ENCODE measurements around the gene FBXO10. TPM values are rescaled to one million over a fixed set of nuclear protein-coding genes. Genes with fewer than 3 reads are reported as not detected.

The FBXO10 gene
- total and polyA plus RNA-seq, 2 experiments from 2014 or later, result 3.4 to 13.4 TPM

GRCh38 chr9:37596504-37596903, 20.3 kb upstream of the FBXO10 start (continued):
- no peak for TF ChIP-seq ETS1 (IDR thresholded peaks at IDR 0.05)

GRCh38 chr9:37593883-37594448, 17.8 kb upstream of the FBXO10 start:
- Histone ChIP-seq H2AFZ (no peak overlapping the region; the same call in 1 of the 2 replicates), H3K4me3 (no peak overlapping the region), H4K20me1 (replicated peaks; ENCODE audit: insufficient read depth) (peaks cover 22% of the 10 kb centered on the region), H3K27ac (ENCODE audit: low read depth) (no peak overlapping the region), H3K79me2 (replicated peaks; ENCODE audit: insufficient read depth) (peaks cover 33% of the 10 kb centered on the region), H3K36me3 (ENCODE audit: insufficient read depth) (0 out of 2 replicates have a peak, but pooled peaks cover 2% of the 10 kb centered on the region), H3F3A (replicated peaks; ENCODE audit: low read depth) (0 out of 2 replicates have a peak, but pooled peaks cover 3% of the 10 kb centered on the region), H3K4me1 (ENCODE audit: insufficient read depth) (peaks cover 11% of the 10 kb centered on the region), H3K4me2 (no peak overlapping the region), H3K9me2 (ENCODE audit: insufficient read depth) (no peaks in the 10 kb centered on the region), H3K27me3 (ENCODE audit: insufficient read depth) (peaks cover 27% of the 10 kb centered on the region)
- DNase-seq (ENCODE audit: low spot score), result no peak
- H3K9me3 Mint-ChIP-seq, result peaks cover 12% of the 10 kb centered on the region; the same call in 2 of the 3 replicates
- peaks cover 16% of the 10 kb centered on the region for H3K27me3 Mint-ChIP-seq (ENCODE audit: insufficient read depth, low read depth, poor library complexity)
- no peak overlapping the region for H3K4me3 Mint-ChIP-seq
- no peak overlapping the region for H3K27ac Mint-ChIP-seq
- H3K36me3 Mint-ChIP-seq (ENCODE audit: low read depth), result peaks cover 16% of the 10 kb centered on the region; the same call in 2 of the 3 replicates
- H3K4me1 Mint-ChIP-seq, result peaks cover 10% of the 10 kb centered on the region
- no peak for ATAC-seq
- no peak for TF ChIP-seq JUNB (IDR thresholded peaks at IDR 0.05; ENCODE audit: unreplicated experiment)
- no peak for TF ChIP-seq EZH2 (IDR thresholded peaks at IDR 0.05; ENCODE audit: low read depth, unreplicated experiment)
- no peak for TF ChIP-seq STAT1 (IDR thresholded peaks at IDR 0.05; ENCODE audit: unreplicated experiment)
- no peak for TF ChIP-seq REST (IDR thresholded peaks at IDR 0.05; ENCODE audit: unreplicated experiment)
- no peak for TF ChIP-seq NANOG (IDR thresholded peaks at IDR 0.05; ENCODE audit: borderline replicate concordance)
- TF ChIP-seq ZNF331 (CRISPR knock-in tag; IDR thresholded peaks at IDR 0.05; ENCODE audit: low read depth), result no peak
- no peak for TF ChIP-seq ZNF114 (CRISPR knock-in tag; IDR thresholded peaks at IDR 0.05)
- TF ChIP-seq EZH2phosphoT487 (IDR thresholded peaks at IDR 0.05; ENCODE audit: unreplicated experiment), result no peak
- no peak for TF ChIP-seq ZNF462 (CRISPR knock-in tag; IDR thresholded peaks at IDR 0.05)
- TF ChIP-seq CREB1 (CRISPR knock-in tag; IDR thresholded peaks at IDR 0.05; ENCODE audit: low read depth), result no peak
- no peak for TF ChIP-seq POLR2AphosphoS5 (IDR thresholded peaks at IDR 0.05; ENCODE audit: low read depth)
- TF ChIP-seq CTCF (conservative IDR thresholded peaks at IDR 0.05; ENCODE audit: low read depth in 2 of 2), result no peak

Measured in GM23338 (cell line).